CD1c-positive myeloid dendritic cell (primary cell): ENCODE data around the gene UBAC1.
"Not testable (repeated sequence)": the region's sequence is repeated elsewhere in the genome, so short reads cannot be mapped to it uniquely, and the experiment has no call there.

Source experiments
- DNase-seq: peaks from one replicate; pipeline ENCODE4 v3.0.0-alpha.2; 2016; ENCODE audit errors: extremely low spot score

Gene UBAC1

DNA sequence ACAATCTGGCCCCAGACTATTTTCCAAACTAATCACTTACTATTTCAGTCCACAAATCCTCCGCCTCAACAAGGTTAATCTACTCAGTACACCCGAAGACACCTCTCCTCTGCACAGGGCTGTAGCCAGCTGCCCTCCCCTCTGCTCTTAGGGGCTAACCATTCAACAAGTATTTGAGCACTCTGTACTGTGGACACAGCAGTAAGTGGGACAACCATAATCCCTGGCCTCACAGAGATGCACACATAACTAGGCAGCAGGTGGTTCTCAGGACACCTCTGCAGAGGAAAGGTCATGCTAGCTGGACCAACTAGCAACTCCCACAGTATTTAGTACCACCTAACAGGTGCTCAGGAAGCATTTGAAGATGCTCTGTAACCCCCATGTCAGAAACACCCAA lies 59.3 kb downstream of the UBAC1 start:
- no peak for DNase-seq

DNA sequence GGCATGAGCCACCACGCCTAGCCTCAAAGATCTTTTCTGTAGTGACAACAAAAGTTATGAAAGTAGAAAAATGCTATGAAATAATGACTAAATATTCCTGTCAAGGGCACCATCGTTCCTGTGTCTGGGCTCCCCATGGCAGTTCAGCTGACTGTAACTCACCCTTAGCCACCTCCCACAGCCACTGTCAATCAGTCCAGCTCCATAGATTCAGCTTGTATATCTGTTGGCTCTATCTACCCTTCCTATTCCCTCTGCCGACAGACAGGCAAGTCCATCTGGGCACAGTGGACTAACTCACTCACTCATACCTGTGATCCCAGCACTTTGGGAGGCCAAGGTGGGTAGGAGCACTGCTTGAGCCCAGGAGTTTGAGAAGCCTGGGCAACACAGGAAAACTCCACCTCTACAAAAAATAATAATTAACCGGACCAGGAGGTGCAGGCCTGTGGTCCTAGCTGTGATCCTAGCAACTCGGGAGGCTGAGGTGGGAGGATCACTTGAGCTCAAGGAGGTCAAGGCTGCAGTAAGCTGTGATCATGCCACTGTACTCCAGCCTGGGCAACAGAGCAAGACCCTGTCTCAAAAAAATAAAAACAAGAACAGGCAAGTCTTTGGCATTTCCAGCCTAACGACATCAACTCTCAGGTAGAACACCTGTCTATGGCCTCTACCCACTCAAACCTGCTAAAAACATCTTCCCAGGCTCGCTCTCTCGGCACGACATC lies 60.0 kb downstream of the UBAC1 start:
- no peak for DNase-seq

DNA sequence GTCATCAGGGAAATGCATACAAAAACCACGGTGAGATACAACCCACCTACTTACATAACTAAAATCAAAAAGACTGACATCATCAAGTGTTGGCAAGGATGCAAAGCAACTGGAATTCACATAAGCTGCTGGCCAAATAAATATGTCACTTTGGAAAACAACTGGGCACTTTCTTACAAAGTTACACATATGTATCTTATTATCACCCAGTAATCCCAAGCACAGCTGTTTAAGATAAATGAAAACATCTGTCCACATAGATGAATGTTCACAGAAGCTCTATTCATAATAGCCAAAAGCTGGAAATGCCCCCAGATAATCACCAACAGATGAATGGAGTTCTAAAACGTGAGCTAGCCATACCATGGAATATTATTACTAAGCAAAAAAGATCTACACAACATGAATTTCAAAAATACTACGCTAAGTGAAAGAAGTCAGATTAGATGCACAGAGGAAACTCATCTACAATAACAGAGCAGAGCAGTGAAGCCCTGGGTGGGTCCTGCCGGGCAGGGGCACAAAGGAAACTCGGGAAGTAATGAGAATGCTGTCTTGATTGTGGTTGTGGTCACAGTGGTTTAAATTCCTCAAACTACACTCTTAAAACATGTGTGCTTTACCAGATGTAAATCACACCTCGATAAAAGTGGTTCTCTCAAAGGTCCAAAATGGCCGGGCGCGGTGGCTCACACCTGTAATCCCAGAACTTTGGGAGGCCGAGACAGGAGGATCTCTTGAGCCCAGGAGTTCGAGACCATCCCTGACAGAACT lies 62.4 kb downstream of the UBAC1 start:
- DNase-seq: no peak

DNA sequence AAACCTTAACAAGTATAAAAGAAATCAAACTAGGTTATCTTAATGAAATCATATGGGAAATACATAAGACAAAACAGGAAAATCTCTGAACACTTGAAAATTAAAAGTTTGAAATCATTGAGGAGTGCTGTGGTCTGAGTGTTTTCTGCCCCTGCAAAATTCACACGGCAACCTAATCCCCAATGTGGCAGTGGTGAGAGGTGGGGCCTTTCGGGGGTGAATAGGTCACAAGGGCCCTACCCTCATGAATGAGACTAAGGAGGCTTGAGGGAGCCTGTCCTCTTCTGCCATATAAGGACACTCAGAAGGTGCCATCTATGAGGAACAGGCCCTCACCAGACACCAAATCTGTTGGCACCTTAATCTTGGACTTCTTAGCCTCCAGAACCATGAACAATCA lies 64.5 kb downstream of the UBAC1 start:
- DNase-seq: no peak

- DNase-seq: no peak
Observed at GRCh38 chr9:135896205-135896604, 65.0 kb downstream of the UBAC1 start.

- no peak for DNase-seq
Observed at GRCh38 chr9:135895202-135895848, 65.8 kb downstream of the UBAC1 start.

DNA sequence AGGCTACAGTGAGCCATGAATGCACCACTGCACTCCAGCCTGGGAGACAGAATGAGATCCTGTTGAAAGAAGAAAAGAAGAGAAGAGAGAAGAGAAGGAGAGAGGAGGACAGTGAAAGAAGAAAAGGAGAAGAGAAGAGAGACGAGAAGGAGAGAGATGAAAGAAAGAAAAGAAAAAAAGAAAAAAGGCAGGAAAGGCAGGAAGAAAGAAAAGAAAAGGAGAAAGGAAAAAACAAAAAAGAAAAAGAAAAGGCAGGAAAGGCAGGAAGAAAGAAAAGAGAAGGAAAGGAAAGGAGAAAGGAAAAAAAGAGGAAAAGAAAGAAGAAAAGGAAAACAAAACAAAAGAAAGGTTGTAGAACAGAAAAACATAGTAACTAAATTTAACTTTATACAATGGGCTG lies 68.1 kb downstream of the UBAC1 start:
- DNase-seq: no peak

DNA sequence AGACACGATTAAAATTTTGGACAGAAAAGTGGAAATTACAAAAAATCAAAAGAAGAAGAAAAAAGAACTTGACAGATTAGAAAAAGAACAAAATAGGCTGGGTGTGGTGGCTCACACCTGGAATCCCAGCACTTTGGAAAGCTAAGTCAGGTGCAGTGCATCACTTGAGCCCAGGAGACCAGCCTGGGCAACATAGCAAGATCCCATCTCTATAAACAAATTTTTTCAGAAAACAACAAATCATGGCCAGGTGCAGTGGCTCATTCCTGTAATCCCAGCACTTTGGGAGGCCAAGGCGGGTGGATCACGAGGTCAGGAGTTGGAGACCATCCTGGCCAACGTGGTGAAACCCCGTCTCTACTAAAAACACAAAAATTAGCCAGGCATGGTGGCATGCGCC lies 68.8 kb downstream of the UBAC1 start:
- not testable (repeated sequence) for DNase-seq

DNA sequence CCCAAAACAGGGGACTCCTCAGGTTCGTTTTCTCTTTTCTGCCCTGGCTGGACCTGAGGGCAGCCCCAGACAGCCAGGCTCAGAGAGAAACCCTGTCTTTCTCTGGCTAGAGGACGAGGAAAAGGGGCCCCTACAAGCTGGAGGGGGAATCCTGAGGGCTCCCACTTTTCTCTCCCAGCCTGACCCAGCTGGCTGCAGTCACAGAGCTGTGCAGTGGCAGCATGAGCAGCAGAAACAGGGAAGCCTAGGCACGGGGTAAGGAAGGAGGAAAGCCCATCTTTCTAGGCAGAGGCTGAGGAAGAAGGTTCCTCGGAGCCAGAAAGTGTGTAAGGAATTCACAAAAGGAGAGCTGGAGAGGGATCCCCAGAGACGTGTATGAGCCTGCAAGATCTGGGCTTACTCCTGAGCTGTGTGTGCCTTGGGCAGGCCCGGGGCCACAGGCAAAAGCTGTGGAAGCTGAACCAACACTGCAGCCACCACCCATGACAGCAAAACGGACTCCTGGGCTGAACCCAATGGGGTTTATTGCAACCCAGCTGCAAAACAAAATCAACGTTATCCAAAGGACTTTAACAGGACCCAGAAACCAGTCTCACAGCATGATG lies 70.0 kb downstream of the UBAC1 start:
- DNase-seq: no peak

- DNase-seq: no peak
Observed at GRCh38 chr9:135890190-135891026, 70.8 kb downstream of the UBAC1 start.

GRCh38 chr9:135889564-135890189 lies 71.5 kb downstream of the UBAC1 start:
- no peak for DNase-seq

- DNase-seq: no peak
Observed at GRCh38 chr9:135888766-135889394, 72.3 kb downstream of the UBAC1 start.

DNA sequence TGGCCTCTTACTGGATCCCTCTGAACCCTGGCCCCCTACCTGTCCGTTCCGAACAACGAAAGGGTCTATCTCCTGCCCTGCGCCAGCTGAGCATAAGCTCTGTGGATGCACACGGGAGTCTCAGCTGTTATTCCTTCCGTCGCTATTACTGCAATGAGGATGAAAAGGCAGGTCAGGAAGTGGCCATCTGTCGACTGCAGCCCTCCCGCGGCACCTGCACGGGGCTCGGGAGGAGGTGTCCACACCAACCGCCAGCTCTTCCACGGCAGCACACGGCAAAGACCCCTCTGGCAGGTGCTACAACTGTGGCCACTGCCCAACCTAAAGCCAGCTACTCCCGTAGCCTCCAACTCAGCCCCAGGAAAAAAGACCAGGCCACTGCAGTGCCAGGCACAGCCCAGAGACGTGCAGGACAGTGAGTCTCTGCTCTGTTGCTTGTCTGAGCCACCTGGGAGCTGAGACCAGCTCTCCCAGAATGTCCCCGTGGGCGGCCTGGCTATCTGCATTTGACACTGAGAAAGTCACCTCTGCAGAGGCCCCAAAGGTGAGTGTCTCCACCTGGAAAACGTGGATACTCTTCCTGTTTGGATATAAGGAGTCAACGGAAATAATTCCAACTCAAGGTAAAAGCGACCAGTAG lies 72.9 kb downstream of the UBAC1 start:
- DNase-seq: no peak

DNA sequence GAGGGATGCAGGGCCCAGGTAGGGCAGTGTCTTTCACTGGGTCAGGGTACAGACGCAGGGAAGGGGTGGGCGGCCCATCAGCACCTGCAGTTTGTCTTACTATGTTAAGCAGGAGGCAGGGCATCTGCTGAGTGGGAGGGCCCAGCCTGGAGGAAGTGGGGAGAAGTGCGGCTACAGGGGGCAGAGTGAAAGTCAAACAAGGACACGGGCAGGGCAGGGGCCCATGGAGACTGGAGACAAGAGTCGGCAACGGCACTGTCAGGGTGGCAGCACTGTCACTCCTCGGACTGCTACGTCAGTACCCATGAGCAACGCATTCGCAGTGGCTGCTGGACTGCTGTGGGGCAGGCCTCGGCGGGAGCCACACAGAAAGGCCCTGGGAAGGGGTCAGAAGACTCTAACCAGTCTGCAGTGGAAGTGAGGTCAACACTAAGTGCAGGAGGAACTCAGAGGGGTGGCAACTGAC lies 73.6 kb downstream of the UBAC1 start:
- peak; percentile 78 for DNase-seq

DNA sequence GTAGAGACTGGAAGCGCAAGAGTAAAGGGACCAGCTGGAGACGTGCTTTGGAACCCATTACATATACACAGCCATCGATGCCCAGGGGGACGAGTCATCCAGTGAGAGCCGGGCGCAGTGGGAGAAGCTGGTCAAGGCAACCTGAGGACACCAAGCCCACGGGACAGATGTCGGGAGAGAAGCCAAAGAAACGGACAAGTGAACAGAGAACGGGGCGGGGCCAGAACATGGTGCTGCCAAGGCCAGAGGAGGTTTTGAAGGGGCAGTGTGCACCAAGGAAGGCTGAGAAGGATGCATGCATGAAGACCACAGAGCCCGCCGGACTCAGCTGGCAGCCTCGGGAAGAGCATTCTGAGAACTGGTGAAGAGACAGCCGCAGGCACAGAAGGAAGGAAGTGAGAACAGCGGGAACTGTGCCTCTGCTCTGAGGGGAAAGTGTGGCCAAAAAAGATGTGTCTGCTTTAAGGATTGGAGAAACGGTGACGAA lies 74.1 kb downstream of the UBAC1 start:
- peak; percentile 68 for DNase-seq

GRCh38 chr9:135886147-135886981 lies 74.8 kb downstream of the UBAC1 start:
- DNase-seq: no peak

DNA sequence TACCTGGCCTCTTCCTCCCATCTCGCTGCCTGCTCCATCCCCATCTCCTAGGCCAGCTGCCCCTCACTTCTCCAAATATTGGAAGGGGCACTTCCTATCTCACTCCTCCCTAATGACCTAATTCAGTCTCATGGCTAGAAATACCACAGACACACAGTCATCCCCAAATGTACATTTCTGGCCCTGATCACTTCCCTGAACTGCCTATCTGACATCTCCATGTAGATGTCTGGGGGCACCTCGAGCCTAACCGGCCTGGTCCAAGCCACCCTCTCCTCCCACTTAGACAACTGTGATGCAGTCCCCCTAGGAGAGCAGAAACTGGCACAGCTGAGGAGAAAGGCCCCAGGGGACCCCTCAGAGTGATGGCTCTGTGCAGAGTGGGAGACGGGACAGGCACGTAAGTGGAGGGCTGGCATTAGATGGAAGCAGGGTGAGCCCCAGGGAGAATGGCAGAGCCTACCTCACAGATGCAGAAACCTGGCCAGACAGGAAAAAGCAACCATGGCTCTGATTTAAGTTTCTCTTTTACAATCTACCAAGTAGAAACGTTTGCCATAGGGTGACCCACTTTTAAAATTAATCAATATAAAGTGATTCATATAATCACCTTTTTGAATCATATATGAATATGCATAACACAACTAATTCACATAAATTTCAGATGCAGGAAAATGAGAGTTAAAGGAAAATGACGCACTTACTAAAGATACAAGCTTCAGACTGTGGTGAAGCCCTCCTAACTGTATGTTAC lies 75.9 kb downstream of the UBAC1 start:
- DNase-seq: peak; percentile 58
